ENCODE results near the gene AP3S2.
A peak's percentile ranks its signal among the peaks of the same experiment; 100 is the strongest.
"Not testable (repeated sequence)": the region's sequence is repeated elsewhere in the genome, so short reads cannot be mapped to it uniquely, and the experiment has no call there.

AP3S2 gene

GRCh38 chr15:89874926-89875564 is 18.7 kb downstream of the AP3S2 start:
- H3K4me3 ChIP-seq = no peak overlapping the region
- H3K27ac ChIP-seq = peak overlapping the region in 1 of 21 experiments; percentile 19

GRCh38 chr15:89870688-89871288 is 23.0 kb downstream of the AP3S2 start:
- Histone ChIP-seq H3K27ac (no peak overlapping the region), H3K4me3 (no peak overlapping the region)

GRCh38 chr15:89870006-89870405 is 23.8 kb downstream of the AP3S2 start:
- no peak overlapping the region for H3K4me3 ChIP-seq
- no peak overlapping the region for H3K27ac ChIP-seq

GRCh38 chr15:89869490-89869889 is 24.3 kb downstream of the AP3S2 start:
- not testable (repeated sequence) for H3K4me3 ChIP-seq, H3K27ac ChIP-seq

- Histone ChIP-seq H3K4me3 (no peak overlapping the region), H3K27ac (no peak overlapping the region)
These were observed 28.6 kb downstream of the AP3S2 start for GRCh38 chr15:89864958-89865739.

GRCh38 chr15:89863918-89864317 is 29.9 kb downstream of the AP3S2 start:
- H3K27ac ChIP-seq = no peak overlapping the region
- no peak overlapping the region for H3K4me3 ChIP-seq

GRCh38 chr15:89860891-89861290 is 32.9 kb downstream of the AP3S2 start:
- Histone ChIP-seq H3K27ac (no peak overlapping the region), H3K4me3 (no peak overlapping the region)

GRCh38 chr15:89860431-89860830 is 33.4 kb downstream of the AP3S2 start:
- Histone ChIP-seq H3K4me3 (no peak overlapping the region), H3K27ac (no peak overlapping the region)

- H3K4me3 ChIP-seq = no peak overlapping the region
These were observed 34.9 kb downstream of the AP3S2 start for GRCh38 chr15:89858661-89859458.

GRCh38 chr15:89857673-89858072 is 36.1 kb downstream of the AP3S2 start:
- H3K4me3 ChIP-seq = no peak overlapping the region
- no peak overlapping the region for H3K27ac ChIP-seq

More at GRCh38 chr15:89858661-89859458, 34.9 kb downstream of the AP3S2 start:
- H3K27ac ChIP-seq = no peak overlapping the region

- H3K27ac ChIP-seq = no peak overlapping the region
These were observed 37.8 kb downstream of the AP3S2 start for GRCh38 chr15:89855948-89856347.

GRCh38 chr15:89854863-89855262 is 38.9 kb downstream of the AP3S2 start:
- not testable (repeated sequence) for H3K4me3 ChIP-seq, H3K27ac ChIP-seq

More at GRCh38 chr15:89855948-89856347, 37.8 kb downstream of the AP3S2 start:
- H3K4me3 ChIP-seq = no peak overlapping the region

GRCh38 chr15:89852342-89852995 is 41.3 kb downstream of the AP3S2 start:
- Histone ChIP-seq H3K27ac (peak overlapping the region in 1 of 21 experiments; percentile 30), H3K4me3 (no peak overlapping the region)

GRCh38 chr15:89851673-89852341 is 42.0 kb downstream of the AP3S2 start:
- Histone ChIP-seq H3K4me3 (no peak overlapping the region), H3K27ac (peak overlapping the region in 4 of 21 experiments; percentile 16 to 31 (median 24))

- Histone ChIP-seq H3K27ac (peak overlapping the region in 15 of 21 experiments; percentile 8 to 77 (median 63)), H3K4me3 (no peak overlapping the region)
These were observed 44.9 kb downstream of the AP3S2 start for GRCh38 chr15:89848970-89849292.

GRCh38 chr15:89847101-89847500 is 46.7 kb downstream of the AP3S2 start:
- Histone ChIP-seq H3K27ac (peak overlapping the region in 6 of 21 experiments; percentile 25 to 74 (median 55)), H3K4me3 (no peak overlapping the region)

- Histone ChIP-seq H3K4me3 (no peak overlapping the region), H3K27ac (peak overlapping the region in 13 of 21 experiments; percentile 1 to 75 (median 52))
These were observed 48.4 kb downstream of the AP3S2 start for GRCh38 chr15:89845305-89845893.

- H3K4me3 ChIP-seq = no peak overlapping the region
- H3K27ac ChIP-seq = peak overlapping the region in 3 of 21 experiments; percentile 2 to 71 (median 16)
These were observed 51.8 kb downstream of the AP3S2 start for GRCh38 chr15:89841962-89842361.

GRCh38 chr15:89841306-89841705 is 52.5 kb downstream of the AP3S2 start:
- H3K4me3 ChIP-seq = no peak overlapping the region
- peak overlapping the region in 4 of 21 experiments; percentile 2 to 71 (median 43) for H3K27ac ChIP-seq

Data from skin epidermis (tissue), 12 donors.